Tibial nerve (tissue), 4 donors: ENCODE measurements around the gene BMPR1A.
A peak's percentile ranks its signal among the peaks of the same experiment; 100 is the strongest.

Experiments used
- CTCF ChIP-seq, 5 experiments: fragments of 200-600 bp in 3 of 5; fragments of 450-650 bp in 2 of 5; sonication (generic) in 3 of 5; IDR thresholded peaks; one replicate each; pipeline ENCODE4 v1.5.1; 2016 to 2019; ENCODE audit warnings: antibody characterized with exemption in 5 of 5, mild to moderate bottlenecking in 3 of 5, moderate library complexity in 2 of 5
- EP300 ChIP-seq, 2 donors: sonication (generic); formaldehyde crosslinking; IDR thresholded peaks; one replicate each; pipeline ENCODE4 v1.6.1; 2017; ENCODE audit warnings: antibody characterized with exemption in 2 of 2, mild to moderate bottlenecking in 1 of 2
- POLR2A ChIP-seq, 2 donors: fragments of 450-650 bp; IDR thresholded peaks; one replicate each; pipeline ENCODE4 v1.6.1; 2017; ENCODE audit warnings: antibody characterized with exemption in 2 of 2, mild to moderate bottlenecking in 2 of 2, moderate library complexity in 2 of 2

- peak in 1 of 2 donors; percentile 27 for TF ChIP-seq POLR2A (IDR thresholded peaks at IDR 0.05)
- no peak for TF ChIP-seq CTCF (IDR thresholded peaks at IDR 0.05)
- peak in 1 of 2 donors; percentile 80 for TF ChIP-seq EP300 (IDR thresholded peaks at IDR 0.05)
Observed at GRCh38 chr10:86953747-86954680, 197.6 kb downstream of the BMPR1A start.
